Measurements from ENCODE around the gene AGFG1. TPM values are rescaled to one million over a fixed set of nuclear protein-coding genes. Genes with fewer than 3 reads are reported as not detected.

AGFG1 gene, protein sequence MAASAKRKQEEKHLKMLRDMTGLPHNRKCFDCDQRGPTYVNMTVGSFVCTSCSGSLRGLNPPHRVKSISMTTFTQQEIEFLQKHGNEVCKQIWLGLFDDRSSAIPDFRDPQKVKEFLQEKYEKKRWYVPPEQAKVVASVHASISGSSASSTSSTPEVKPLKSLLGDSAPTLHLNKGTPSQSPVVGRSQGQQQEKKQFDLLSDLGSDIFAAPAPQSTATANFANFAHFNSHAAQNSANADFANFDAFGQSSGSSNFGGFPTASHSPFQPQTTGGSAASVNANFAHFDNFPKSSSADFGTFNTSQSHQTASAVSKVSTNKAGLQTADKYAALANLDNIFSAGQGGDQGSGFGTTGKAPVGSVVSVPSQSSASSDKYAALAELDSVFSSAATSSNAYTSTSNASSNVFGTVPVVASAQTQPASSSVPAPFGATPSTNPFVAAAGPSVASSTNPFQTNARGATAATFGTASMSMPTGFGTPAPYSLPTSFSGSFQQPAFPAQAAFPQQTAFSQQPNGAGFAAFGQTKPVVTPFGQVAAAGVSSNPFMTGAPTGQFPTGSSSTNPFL
- total RNA-seq = 75.1 and 109 TPM in 2 replicates

DNA sequence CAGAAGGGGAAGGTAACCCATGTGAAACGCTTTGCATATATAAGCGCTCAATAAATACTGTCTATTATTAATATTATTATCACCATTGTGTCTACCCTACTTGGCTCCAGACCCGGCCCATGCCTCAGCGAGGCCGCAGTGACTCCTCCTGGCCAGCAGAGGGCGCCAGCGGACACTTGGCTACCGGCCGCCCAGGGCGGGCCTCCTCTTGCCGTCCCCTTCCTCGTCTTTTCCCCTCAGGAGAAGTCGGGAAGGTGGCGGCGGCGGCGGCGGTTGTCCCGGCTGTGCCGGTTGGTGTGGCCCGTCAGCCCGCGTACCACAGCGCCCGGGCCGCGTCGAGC is at the start of gene AGFG1:
AGFG1 (plus strand) TSS at position 233 of the 341 bp plus-strand sequence. CDS start 266 bp downstream, outside the sequence.
- Histone ChIP-seq H3K4me3 (ENCODE audit: low read depth, low read length) (peak within 1 kb of the TSS; percentile 68), H3K36me3 (ENCODE audit: control insufficient read depth, insufficient read depth, low read length) (no peaks in the 10 kb centered on the region), H3K27me3 (ENCODE audit: control insufficient read depth, insufficient read depth, low read length) (no peaks in the 10 kb centered on the region)
- TF ChIP-seq, protein P1, sequence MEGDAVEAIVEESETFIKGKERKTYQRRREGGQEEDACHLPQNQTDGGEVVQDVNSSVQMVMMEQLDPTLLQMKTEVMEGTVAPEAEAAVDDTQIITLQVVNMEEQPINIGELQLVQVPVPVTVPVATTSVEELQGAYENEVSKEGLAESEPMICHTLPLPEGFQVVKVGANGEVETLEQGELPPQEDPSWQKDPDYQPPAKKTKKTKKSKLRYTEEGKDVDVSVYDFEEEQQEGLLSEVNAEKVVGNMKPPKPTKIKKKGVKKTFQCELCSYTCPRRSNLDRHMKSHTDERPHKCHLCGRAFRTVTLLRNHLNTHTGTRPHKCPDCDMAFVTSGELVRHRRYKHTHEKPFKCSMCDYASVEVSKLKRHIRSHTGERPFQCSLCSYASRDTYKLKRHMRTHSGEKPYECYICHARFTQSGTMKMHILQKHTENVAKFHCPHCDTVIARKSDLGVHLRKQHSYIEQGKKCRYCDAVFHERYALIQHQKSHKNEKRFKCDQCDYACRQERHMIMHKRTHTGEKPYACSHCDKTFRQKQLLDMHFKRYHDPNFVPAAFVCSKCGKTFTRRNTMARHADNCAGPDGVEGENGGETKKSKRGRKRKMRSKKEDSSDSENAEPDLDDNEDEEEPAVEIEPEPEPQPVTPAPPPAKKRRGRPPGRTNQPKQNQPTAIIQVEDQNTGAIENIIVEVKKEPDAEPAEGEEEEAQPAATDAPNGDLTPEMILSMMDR (IDR thresholded peaks at IDR 0.05; ENCODE audit: insufficient read depth, low read length, poor library complexity, severe bottlenecking) = peak; percentile 99
- no peak for DNase-seq (ENCODE audit: low read depth)

DNA sequence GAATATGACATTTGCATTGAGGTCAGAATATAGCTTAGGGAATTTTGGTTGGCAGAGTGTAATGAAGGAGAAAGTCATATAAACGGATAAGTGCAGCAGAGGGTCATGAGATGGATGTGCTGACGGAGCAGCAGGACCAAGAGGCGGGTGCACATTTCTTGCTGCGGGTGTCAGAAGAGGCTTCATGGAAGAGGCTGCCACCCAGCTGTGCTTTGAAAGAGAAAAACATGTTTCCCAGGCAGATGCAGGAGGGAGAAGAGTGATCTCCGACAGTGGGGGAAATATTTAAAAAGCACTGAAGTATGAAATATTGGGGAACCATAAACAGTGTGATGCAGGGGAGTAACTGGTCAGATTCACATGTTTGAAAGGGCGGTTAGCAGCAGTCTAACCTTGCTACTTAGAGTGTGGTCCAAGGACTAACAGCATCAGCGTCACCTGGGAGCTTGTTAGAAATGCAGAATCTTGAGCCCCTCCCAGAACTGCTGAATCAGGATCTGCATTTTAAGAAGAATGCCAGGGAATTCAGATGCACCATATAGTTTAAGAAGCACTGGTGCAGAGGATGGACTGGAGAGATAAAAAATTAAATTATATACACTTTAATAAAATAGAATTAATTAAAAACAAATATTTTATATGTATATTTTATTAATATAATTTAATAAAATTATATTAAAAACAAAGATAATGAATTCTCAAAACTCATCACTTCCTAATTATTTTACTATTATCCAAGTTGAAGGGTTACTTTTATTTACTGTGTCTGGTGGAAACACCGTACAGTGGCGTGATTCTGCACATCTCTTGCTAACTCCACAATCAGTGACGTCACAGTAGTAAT is 48.1 kb upstream of the AGFG1 start:
- no peak overlapping the region for H3K4me3 ChIP-seq (ENCODE audit: low read depth, low read length)
- H3K36me3 ChIP-seq (ENCODE audit: control insufficient read depth, insufficient read depth, low read length) = no peaks in the 10 kb centered on the region
- no peak for DNase-seq (ENCODE audit: low read depth)
- H3K27me3 ChIP-seq (ENCODE audit: control insufficient read depth, insufficient read depth, low read length) = no peaks in the 10 kb centered on the region
- TF ChIP-seq, protein P1 (IDR thresholded peaks at IDR 0.05; ENCODE audit: insufficient read depth, low read length, poor library complexity, severe bottlenecking) = no peak

DNA sequence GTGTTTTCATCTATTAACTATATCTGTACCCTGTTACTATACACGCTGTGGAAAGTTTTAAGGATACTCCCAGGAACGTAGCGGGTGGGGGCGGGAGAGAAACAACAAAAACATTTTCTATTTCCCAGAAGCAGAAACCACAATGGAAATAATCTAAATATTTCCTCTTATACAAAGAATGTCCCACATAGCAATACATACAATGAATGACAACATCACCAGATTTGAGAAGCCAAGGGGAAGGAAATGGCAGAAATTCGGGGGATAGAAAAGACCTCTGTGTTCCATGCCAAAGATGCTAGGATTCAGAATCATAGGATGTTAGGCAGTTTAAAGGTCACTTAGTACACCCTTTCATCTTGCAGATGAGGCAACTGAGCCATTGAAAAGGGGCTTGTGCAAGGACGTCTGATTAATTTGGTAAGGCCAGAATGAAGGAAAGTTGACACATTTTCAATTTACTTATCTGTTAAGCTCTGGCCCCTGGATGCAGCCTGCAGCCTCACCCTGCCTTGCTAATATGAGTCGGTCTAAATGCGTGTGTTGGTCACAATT is 43.1 kb upstream of the AGFG1 start:
- no peaks in the 10 kb centered on the region for H3K27me3 ChIP-seq (ENCODE audit: control insufficient read depth, insufficient read depth, low read length)
- no peaks in the 10 kb centered on the region for H3K36me3 ChIP-seq (ENCODE audit: control insufficient read depth, insufficient read depth, low read length)
- DNase-seq (ENCODE audit: low read depth) = no peak
- TF ChIP-seq, protein P1 (IDR thresholded peaks at IDR 0.05; ENCODE audit: insufficient read depth, low read length, poor library complexity, severe bottlenecking) = no peak
- no peak overlapping the region for H3K4me3 ChIP-seq (ENCODE audit: low read depth, low read length)

DNA sequence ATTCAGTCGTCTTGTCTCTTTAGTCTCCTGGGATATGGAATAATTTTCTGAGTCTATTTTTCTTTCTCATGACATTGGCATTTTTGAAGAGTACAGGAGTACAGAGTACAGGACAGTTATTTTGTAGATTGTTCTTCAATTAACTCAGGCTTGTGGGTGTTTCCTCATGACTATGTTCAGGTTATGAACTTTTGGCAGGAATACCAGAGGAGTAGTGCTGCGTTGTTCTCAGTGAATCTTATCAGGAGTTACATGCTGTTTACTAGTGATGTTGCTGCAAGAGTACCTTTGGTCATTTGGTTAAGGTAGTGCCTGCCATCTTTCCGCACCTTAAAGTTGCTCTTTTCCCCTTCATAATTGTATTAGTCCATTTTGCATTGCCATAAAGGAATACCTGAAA is 41.3 kb upstream of the AGFG1 start:
- TF ChIP-seq, protein P1 (IDR thresholded peaks at IDR 0.05; ENCODE audit: insufficient read depth, low read length, poor library complexity, severe bottlenecking) = no peak
- no peak for DNase-seq (ENCODE audit: low read depth)
- H3K36me3 ChIP-seq (ENCODE audit: control insufficient read depth, insufficient read depth, low read length) = no peaks in the 10 kb centered on the region
- H3K27me3 ChIP-seq (ENCODE audit: control insufficient read depth, insufficient read depth, low read length) = no peaks in the 10 kb centered on the region
- H3K4me3 ChIP-seq (ENCODE audit: low read depth, low read length) = no peak overlapping the region

DNA sequence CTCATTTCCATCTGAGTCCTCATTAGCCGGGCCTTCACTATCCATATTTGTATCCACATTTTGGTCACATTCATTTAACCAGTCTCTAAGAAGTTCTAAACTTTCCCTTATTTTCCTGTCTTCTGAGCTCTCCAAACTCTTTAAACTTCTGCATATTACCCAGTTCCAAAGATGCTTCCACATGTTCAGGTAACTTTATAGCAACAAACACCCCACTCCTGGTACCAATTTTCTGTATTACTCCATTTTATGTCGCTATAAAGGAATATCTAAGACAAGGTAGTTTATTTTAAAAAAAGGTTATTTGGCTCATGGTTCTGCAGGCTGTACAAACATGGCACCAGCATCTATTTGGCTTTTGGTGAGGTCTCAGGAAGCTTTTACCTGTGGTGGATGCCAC is 38.8 kb upstream of the AGFG1 start:
- Histone ChIP-seq H3K4me3 (ENCODE audit: low read depth, low read length) (no peak overlapping the region), H3K36me3 (ENCODE audit: control insufficient read depth, insufficient read depth, low read length) (no peaks in the 10 kb centered on the region), H3K27me3 (ENCODE audit: control insufficient read depth, insufficient read depth, low read length) (no peaks in the 10 kb centered on the region)
- DNase-seq (ENCODE audit: low read depth) = no peak
- TF ChIP-seq, protein P1 (IDR thresholded peaks at IDR 0.05; ENCODE audit: insufficient read depth, low read length, poor library complexity, severe bottlenecking) = no peak
